Natural killer cell (primary cell): ENCODE data around the gene ZFYVE16. TPM values are rescaled to one million over a fixed set of nuclear protein-coding genes. Genes with fewer than 3 reads are reported as not detected.
A peak's percentile ranks its signal among the peaks of the same experiment; 100 is the strongest.

Experiments
- ATAC-seq, 3 donors: fragments of 150-1000 bp in 2 of 3; fragments of 200-7000 bp in 1 of 3; cut with Tn5 transposase; 1 replicate in 1 of 3; 2 replicates in 2 of 3; pipeline ENCODE4 v1.10.0; 2021; ENCODE audit warnings: mild to moderate bottlenecking in 2 of 3, moderate library complexity in 2 of 3
- DNase-seq, 2 donors: peaks; one replicate each; pipeline versions ENCODE4 v3.0.0 to v3.0.0-alpha.2; 2013 to 2021; ENCODE audit warnings: mixed read lengths in 1 of 2
- H3K27ac ChIP-seq: one replicate; pipeline ENCODE4 v1.5.1; 2013; ENCODE audit warnings: mild to moderate bottlenecking, low read length
- H3K27me3 ChIP-seq: one replicate; pipeline ENCODE4 v1.6.1; 2013; ENCODE audit warnings: low read length; ENCODE audit not compliant: control insufficient read depth, insufficient read depth
- H3K36me3 ChIP-seq: one replicate; pipeline ENCODE4 v1.6.1; 2013; ENCODE audit warnings: low read length; ENCODE audit not compliant: control insufficient read depth, insufficient read depth
- H3K4me1 ChIP-seq: one replicate; pipeline ENCODE4 v1.6.1; 2013; ENCODE audit warnings: low read length; ENCODE audit not compliant: control insufficient read depth, insufficient read depth
- H3K4me3 ChIP-seq: one replicate; pipeline ENCODE4 v1.5.1; 2013; ENCODE audit warnings: low read length
- H3K9me3 ChIP-seq: one replicate; pipeline ENCODE4 v1.6.1; 2013; ENCODE audit warnings: low read length; ENCODE audit not compliant: control insufficient read depth, insufficient read depth
- H3K27ac Mint-ChIP-seq, 2 donors: one replicate each; pipeline ENCODE4 v1.8.0; 2022; ENCODE audit warnings: mild to moderate bottlenecking in 2 of 2, mixed read lengths in 2 of 2, moderate library complexity in 1 of 2
- H3K27me3 Mint-ChIP-seq, 2 donors: one replicate each; pipeline ENCODE4 v1.8.0; 2022; ENCODE audit warnings: low read depth in 2 of 2, mixed read lengths in 2 of 2
- H3K36me3 Mint-ChIP-seq: one replicate; pipeline ENCODE4 v1.8.0; 2022; ENCODE audit warnings: mixed read lengths
- H3K4me1 Mint-ChIP-seq, 2 donors: one replicate each; pipeline ENCODE4 v1.8.0; 2022; ENCODE audit warnings: mixed read lengths in 2 of 2
- H3K4me3 Mint-ChIP-seq: one replicate; pipeline ENCODE4 v1.8.0; 2022; ENCODE audit warnings: mild to moderate bottlenecking, moderate library complexity, mixed read lengths
- H3K9me3 Mint-ChIP-seq, 2 donors: one replicate each; pipeline ENCODE4 v1.8.0; 2022; ENCODE audit warnings: mixed read lengths in 2 of 2
- CTCF ChIP-seq: fragments of 200-600 bp; IDR thresholded peaks from one replicate; pipeline ENCODE4 v1.8.0; 2022; ENCODE audit warnings: antibody characterized with exemption
- WGBS: methylation state at CpG from one replicate; pipeline ENCODE4 v1.1.7; 2013; ENCODE audit warnings: missing lambda C conversion rate; ENCODE audit not compliant: insufficient coverage; 5-methylcytosine and 5-hydroxymethylcytosine counted together
- intact Hi-C: fragments of 100-400 bp; cut with micrococcal nuclease; formaldehyde crosslinking; loops from one replicate; pipeline ENCODE4 v1.14.2; 2022
- total RNA-seq, 4 donors: library from RNA; stranded (reverse); fragments of 120-200 nt in 1 of 4; gene quantifications; one replicate each; pipeline versions ENCODE4 v1.2.3 to v1.2.4, GENCODE V29; 2013 to 2022

The ZFYVE16 gene
- total RNA-seq, 3 donors from 2014 or later (not counting 1 experiment from before 2014, with no cell fraction given): 24.4 to 36.6 (median 30.1) TPM

GRCh38 chr5:80503641-80504040 lies 95.8 kb downstream of the ZFYVE16 start:
- DNase-seq (no peak), ATAC-seq (peak in 1 of 3 donors; percentile 55)
- 40% methylated on average over 1 of the region's 1 CpG for WGBS
- H3K36me3 Mint-ChIP-seq: no peaks in the 10 kb centered on the region
- H3K4me3 Mint-ChIP-seq: no peak overlapping the region
- no peak for TF ChIP-seq CTCF
- Histone ChIP-seq H3K27me3 (no peaks in the 10 kb centered on the region), H3K27ac (no peak overlapping the region), H3K4me1 (peaks cover 2% of the 10 kb centered on the region), H3K4me3 (no peak overlapping the region), H3K36me3 (no peaks in the 10 kb centered on the region), H3K9me3 (no peaks in the 10 kb centered on the region)
- no peak overlapping the region for H3K27ac Mint-ChIP-seq
- intact Hi-C loops: no loop called here
- H3K4me1 Mint-ChIP-seq: no peaks in the 10 kb centered on the region
- H3K9me3 Mint-ChIP-seq: no peaks in the 10 kb centered on the region
- H3K27me3 Mint-ChIP-seq: peaks cover 0 to 9% of the 10 kb centered on the region in 2 donors

GRCh38 chr5:80504833-80505232 lies 97.0 kb downstream of the ZFYVE16 start:
- WGBS: no CpG with 5 or more reads among the region's 1 CpG
- no peak overlapping the region for H3K27ac Mint-ChIP-seq
- H3K4me1 ChIP-seq: peaks cover 2% of the 10 kb centered on the region
- H3K27me3 Mint-ChIP-seq: peaks cover 0 to 6% of the 10 kb centered on the region in 2 donors
- no peak overlapping the region for H3K27ac ChIP-seq
- DNase-seq (no peak), ATAC-seq (no peak)
- no peaks in the 10 kb centered on the region for H3K4me1 Mint-ChIP-seq
- no peaks in the 10 kb centered on the region for H3K36me3 ChIP-seq
- H3K27me3 ChIP-seq: no peaks in the 10 kb centered on the region
- intact Hi-C loops: no loop called here
- TF ChIP-seq CTCF: no peak
- no peak overlapping the region for H3K4me3 ChIP-seq
- no peaks in the 10 kb centered on the region for H3K9me3 ChIP-seq
- H3K9me3 Mint-ChIP-seq: no peaks in the 10 kb centered on the region
- H3K4me3 Mint-ChIP-seq: no peak overlapping the region
- H3K36me3 Mint-ChIP-seq: no peaks in the 10 kb centered on the region

GRCh38 chr5:80507663-80508062 lies 99.8 kb downstream of the ZFYVE16 start:
- no peaks in the 10 kb centered on the region for H3K27me3 ChIP-seq
- ATAC-seq (no peak), DNase-seq (no peak)
- Mint-ChIP-seq H3K9me3 (no peaks in the 10 kb centered on the region), H3K36me3 (no peaks in the 10 kb centered on the region), H3K4me1 (no peaks in the 10 kb centered on the region), H3K27me3 (peaks cover 0 to 2% of the 10 kb centered on the region in 2 donors), H3K27ac (no peak overlapping the region), H3K4me3 (no peak overlapping the region)
- 93% methylated on average over 3 of the region's 3 CpGs for WGBS
- no peak overlapping the region for H3K4me3 ChIP-seq
- H3K4me1 ChIP-seq: peaks cover 2% of the 10 kb centered on the region
- H3K36me3 ChIP-seq: no peaks in the 10 kb centered on the region
- intact Hi-C loops: no loop called here
- H3K27ac ChIP-seq: no peak overlapping the region
- TF ChIP-seq CTCF: no peak
- H3K9me3 ChIP-seq: no peaks in the 10 kb centered on the region

GRCh38 chr5:80508844-80509243 lies 101.0 kb downstream of the ZFYVE16 start:
- no peak overlapping the region for H3K27ac Mint-ChIP-seq
- Histone ChIP-seq H3K36me3 (no peaks in the 10 kb centered on the region), H3K4me3 (no peak overlapping the region), H3K27ac (no peak overlapping the region), H3K4me1 (no peaks in the 10 kb centered on the region), H3K9me3 (no peaks in the 10 kb centered on the region), H3K27me3 (no peaks in the 10 kb centered on the region)
- 94% methylated on average over 6 of the region's 6 CpGs for WGBS
- DNase-seq (no peak), ATAC-seq (no peak)
- TF ChIP-seq CTCF: no peak
- H3K36me3 Mint-ChIP-seq: no peaks in the 10 kb centered on the region
- intact Hi-C loops: no loop called here
- no peaks in the 10 kb centered on the region for H3K4me1 Mint-ChIP-seq
- peaks cover 0 to 5% of the 10 kb centered on the region in 2 donors for H3K27me3 Mint-ChIP-seq
- no peaks in the 10 kb centered on the region for H3K9me3 Mint-ChIP-seq
- no peak overlapping the region for H3K4me3 Mint-ChIP-seq
